Upper lobe of left lung (tissue), 4 donors: ENCODE measurements around the gene SYCE3.

Experiments used
- CTCF ChIP-seq, 6 experiments: fragments of 450-650 bp in 4 of 6; fragments of 200-600 bp in 2 of 6; sonication (generic) in 2 of 6; IDR thresholded peaks; one replicate each; pipeline ENCODE4 v1.5.1; 2016 to 2019; ENCODE audit warnings: antibody characterized with exemption in 6 of 6
- EP300 ChIP-seq, 4 donors: sonication (generic); formaldehyde crosslinking; IDR thresholded peaks; one replicate each; pipeline ENCODE4 v1.5.1; 2017; ENCODE audit warnings: antibody characterized with exemption in 4 of 4, control low read depth in 2 of 4
- POLR2A ChIP-seq, 4 donors: fragments of 450-650 bp; IDR thresholded peaks; one replicate each; pipeline ENCODE4 v1.5.1; 2016 to 2017; ENCODE audit warnings: antibody characterized with exemption in 4 of 4, mild to moderate bottlenecking in 2 of 4
- POLR2AphosphoS5 ChIP-seq, 2 donors: sonication (generic); formaldehyde crosslinking; IDR thresholded peaks; one replicate each; pipeline ENCODE4 v1.5.1; 2017; ENCODE audit warnings: antibody characterized with exemption in 2 of 2

GRCh38 chr22:50561401-50562358 is 1.0 kb downstream of the SYCE3 start:
- TF ChIP-seq CTCF (IDR thresholded peaks at IDR 0.05) (no peak), POLR2A (IDR thresholded peaks at IDR 0.05) (no peak), POLR2AphosphoS5 (IDR thresholded peaks at IDR 0.05) (no peak), EP300 (IDR thresholded peaks at IDR 0.05) (no peak)
